Smooth muscle cell (in vitro differentiated cells): ENCODE data around the gene RAB41. TPM values are rescaled to one million over a fixed set of nuclear protein-coding genes. Genes with fewer than 3 reads are reported as not detected.
"Not testable (repeated sequence)": the region's sequence is repeated elsewhere in the genome, so short reads cannot be mapped to it uniquely, and the experiment has no call there.

Experiments used
- DNase-seq: peaks from one replicate; lab custom pipeline; 2025; ENCODE audit not compliant: unreplicated experiment; lab: John Stamatoyannopoulos, UW
- H2AFZ ChIP-seq: fragments of 200-600 bp; sonication (generic); 2 replicates; pipeline ENCODE4 v1.6.0; 2016; ENCODE audit warnings: antibody characterized with exemption, low read depth, mild to moderate bottlenecking
- H3F3A ChIP-seq: fragments of 200-600 bp; sonication (generic); 2 replicates; pipeline ENCODE4 v1.6.0; 2017; ENCODE audit warnings: antibody characterized with exemption, low read depth
- H3K27ac ChIP-seq: fragments of 200-600 bp; sonication (generic); 2 replicates; pipeline ENCODE4 v1.5.1; 2016; ENCODE audit warnings: low read depth, mild to moderate bottlenecking
- H3K27me3 ChIP-seq: fragments of 200-600 bp; sonication (generic); 2 replicates; pipeline ENCODE4 v1.6.1; 2016; ENCODE audit warnings: low read depth, mild to moderate bottlenecking
- H3K36me3 ChIP-seq: fragments of 200-600 bp; sonication (generic); 2 replicates; pipeline ENCODE4 v1.5.1; 2016; ENCODE audit warnings: low read depth
- H3K4me1 ChIP-seq: fragments of 200-600 bp; sonication (generic); 2 replicates; pipeline ENCODE4 v1.5.1; 2016; ENCODE audit warnings: low read depth
- H3K4me2 ChIP-seq: fragments of 200-600 bp; sonication (generic); 2 replicates; pipeline ENCODE4 v1.6.0; 2016; ENCODE audit warnings: mild to moderate bottlenecking
- H3K4me3 ChIP-seq: fragments of 200-600 bp; sonication (generic); 2 replicates; pipeline ENCODE4 v1.5.1; 2016; ENCODE audit warnings: mild to moderate bottlenecking
- H3K79me2 ChIP-seq: fragments of 200-600 bp; sonication (generic); 2 replicates; pipeline ENCODE4 v1.6.0; 2016; ENCODE audit warnings: low read depth, mild to moderate bottlenecking
- H3K9ac ChIP-seq: fragments of 200-600 bp; sonication (generic); 2 replicates; pipeline ENCODE4 v1.6.0; 2016; ENCODE audit warnings: low read depth
- H3K9me3 ChIP-seq: fragments of 200-600 bp; sonication (generic); replicated peaks from 2 replicates; pipeline ENCODE4 v1.5.1; 2016; ENCODE audit warnings: low read depth
- H4K20me1 ChIP-seq: fragments of 200-600 bp; sonication (generic); 2 replicates; pipeline ENCODE4 v1.6.0; 2016; ENCODE audit warnings: low read depth
- WGBS: methylation state at CpG from one replicate; pipeline ENCODE4 v1.1.7; 2016; ENCODE audit warnings: low lambda C conversion rate; 5-methylcytosine and 5-hydroxymethylcytosine counted together
- polyA plus RNA-seq: library from polyadenylated mRNA; unstranded; fragments of >200 nt; fragmentation: Nextera tagmentation; extraction: Ambion mirVana; gene quantifications from 2 replicates; pipeline ENCODE4 v1.2.1, GENCODE V29; 2016
- total RNA-seq: library from RNA; depleted of rRNA; stranded (reverse); fragments of >200 nt; gene quantifications from 2 replicates; pipeline ENCODE4 v1.2.3, GENCODE V29; 2014
- TF ChIP-seq, protein P1 (sequence below): fragments of 200-600 bp; sonication (generic); IDR thresholded peaks from 2 replicates; pipeline ENCODE4 v1.5.1; 2017; ENCODE audit warnings: borderline replicate concordance, mild to moderate bottlenecking, antibody characterized with exemption; ENCODE audit not compliant: insufficient read depth, poor library complexity, severe bottlenecking

RAB41 gene
- total RNA-seq (not detected in 2 replicates), polyA plus RNA-seq (0.19 and 0.39 TPM in 2 replicates)

DNA sequence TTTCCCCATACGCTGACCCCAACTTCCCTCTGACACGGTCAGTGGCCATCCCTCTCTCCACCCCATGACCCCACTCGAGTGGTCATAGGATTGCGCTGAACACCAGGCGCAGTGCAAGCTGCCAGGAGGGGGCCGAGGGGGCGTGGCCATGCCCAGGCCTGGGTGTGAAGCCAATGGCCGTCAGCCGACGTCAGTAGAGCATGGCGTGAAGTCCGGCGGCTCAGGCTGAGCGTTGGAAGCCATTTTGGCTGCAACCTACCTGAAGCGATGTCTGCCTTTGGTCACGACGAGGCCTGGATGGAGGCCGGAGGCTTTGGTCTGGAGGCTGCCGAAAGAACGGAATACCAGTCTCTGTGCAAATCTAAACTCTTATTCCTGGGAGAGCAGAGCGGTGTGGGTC is at the start of gene RAB41:
RAB41 (plus strand) TSS at position 222 of the 400 bp plus-strand sequence; CDS start at position 268, 46 bp downstream.
- Histone ChIP-seq H3F3A (no peaks in the 10 kb centered on the region), H2AFZ (no peak within 1 kb of the TSS), H3K27ac (no peak within 1 kb of the TSS), H3K36me3 (no peaks in the 10 kb centered on the region), H4K20me1 (no peaks in the 10 kb centered on the region), H3K4me3 (no peak within 1 kb of the TSS), H3K4me2 (no peak within 1 kb of the TSS), H3K79me2 (no peaks in the 10 kb centered on the region), H3K9ac (no peak within 1 kb of the TSS), H3K27me3 (no peaks in the 10 kb centered on the region), H3K4me1 (no peaks in the 10 kb centered on the region), H3K9me3 (no peaks in the 10 kb centered on the region)
- 94% methylated on average over 21 of the region's 21 CpGs for WGBS
- no peak for DNase-seq
- TF ChIP-seq, protein P1, sequence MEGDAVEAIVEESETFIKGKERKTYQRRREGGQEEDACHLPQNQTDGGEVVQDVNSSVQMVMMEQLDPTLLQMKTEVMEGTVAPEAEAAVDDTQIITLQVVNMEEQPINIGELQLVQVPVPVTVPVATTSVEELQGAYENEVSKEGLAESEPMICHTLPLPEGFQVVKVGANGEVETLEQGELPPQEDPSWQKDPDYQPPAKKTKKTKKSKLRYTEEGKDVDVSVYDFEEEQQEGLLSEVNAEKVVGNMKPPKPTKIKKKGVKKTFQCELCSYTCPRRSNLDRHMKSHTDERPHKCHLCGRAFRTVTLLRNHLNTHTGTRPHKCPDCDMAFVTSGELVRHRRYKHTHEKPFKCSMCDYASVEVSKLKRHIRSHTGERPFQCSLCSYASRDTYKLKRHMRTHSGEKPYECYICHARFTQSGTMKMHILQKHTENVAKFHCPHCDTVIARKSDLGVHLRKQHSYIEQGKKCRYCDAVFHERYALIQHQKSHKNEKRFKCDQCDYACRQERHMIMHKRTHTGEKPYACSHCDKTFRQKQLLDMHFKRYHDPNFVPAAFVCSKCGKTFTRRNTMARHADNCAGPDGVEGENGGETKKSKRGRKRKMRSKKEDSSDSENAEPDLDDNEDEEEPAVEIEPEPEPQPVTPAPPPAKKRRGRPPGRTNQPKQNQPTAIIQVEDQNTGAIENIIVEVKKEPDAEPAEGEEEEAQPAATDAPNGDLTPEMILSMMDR = no peak

DNA sequence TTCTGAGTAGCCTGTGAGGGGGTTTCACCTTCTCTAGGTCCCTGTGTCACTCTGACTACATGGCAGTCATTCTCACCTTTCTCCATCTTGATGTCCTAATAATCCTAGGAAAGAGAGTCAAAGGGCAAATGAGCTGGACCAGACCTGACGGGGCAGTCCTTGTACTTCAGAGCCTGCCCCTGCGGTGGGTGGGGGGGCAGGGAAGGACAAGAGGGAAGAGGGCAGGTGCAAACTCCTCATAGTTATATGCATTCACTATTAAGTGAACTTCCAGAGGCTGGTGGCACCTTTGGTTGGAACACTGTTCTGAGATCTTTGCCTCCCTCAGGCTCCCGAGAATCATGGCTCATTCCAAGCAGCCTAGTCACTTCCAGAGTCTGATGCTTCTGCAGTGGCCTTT is 47.6 kb upstream of the RAB41 start, which contains the start of gene AWAT1:
AWAT1 (plus strand) TSS at position 301 of the 400 bp plus-strand sequence; CDS start at position 342, 41 bp downstream.
- H3K9me3 ChIP-seq = no peaks in the 10 kb centered on the region
- no peak for DNase-seq
- no peaks in the 10 kb centered on the region for H3K79me2 ChIP-seq
- TF ChIP-seq, protein P1 = no peak
- no peaks in the 10 kb centered on the region for H4K20me1 ChIP-seq
- H3K36me3 ChIP-seq = no peaks in the 10 kb centered on the region
- no peak within 1 kb of the TSS for H3K9ac ChIP-seq
- no peak within 1 kb of the TSS for H2AFZ ChIP-seq
- H3K27me3 ChIP-seq = no peaks in the 10 kb centered on the region
- no peak within 1 kb of the TSS for H3K4me3 ChIP-seq
- no peaks in the 10 kb centered on the region for H3F3A ChIP-seq
- no peaks in the 10 kb centered on the region for H3K4me1 ChIP-seq
- H3K27ac ChIP-seq = no peak within 1 kb of the TSS
- WGBS = 61% methylated on average over 3 of the region's 3 CpGs
- H3K4me2 ChIP-seq = no peak within 1 kb of the TSS

DNA sequence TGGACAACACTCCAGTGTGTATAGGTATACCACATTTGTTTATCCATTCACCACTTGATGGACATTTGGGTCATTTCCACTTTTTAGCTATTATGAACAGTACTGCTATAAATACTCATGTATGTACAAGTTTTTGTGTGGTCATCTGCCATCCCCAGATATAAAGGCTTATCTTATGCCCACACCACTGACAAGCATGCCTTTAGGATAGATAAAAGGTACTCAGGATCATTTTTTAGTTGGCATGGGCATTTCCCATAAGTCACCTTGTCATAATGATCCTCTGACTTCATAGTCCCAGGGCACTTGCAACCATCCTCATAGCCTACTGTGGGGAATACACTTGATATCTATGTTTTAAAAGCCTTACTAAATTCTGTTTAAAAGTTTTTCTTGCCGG is 41.2 kb upstream of the RAB41 start:
- H3F3A ChIP-seq = no peaks in the 10 kb centered on the region
- 81% methylated on average over 1 of the region's 1 CpG for whole genome bisulfite sequencing
- H3K27ac ChIP-seq = no peak overlapping the region
- H3K4me3 ChIP-seq = no peak overlapping the region
- DNase-seq = no peak
- H3K36me3 ChIP-seq = no peaks in the 10 kb centered on the region
- no peaks in the 10 kb centered on the region for H3K9me3 ChIP-seq
- no peak overlapping the region for H2AFZ ChIP-seq
- H3K4me1 ChIP-seq = no peaks in the 10 kb centered on the region
- no peaks in the 10 kb centered on the region for H4K20me1 ChIP-seq
- no peak overlapping the region for H3K4me2 ChIP-seq
- no peaks in the 10 kb centered on the region for H3K27me3 ChIP-seq
- TF ChIP-seq, protein P1 = no peak
- H3K79me2 ChIP-seq = no peaks in the 10 kb centered on the region
- no peak overlapping the region for H3K9ac ChIP-seq

DNA sequence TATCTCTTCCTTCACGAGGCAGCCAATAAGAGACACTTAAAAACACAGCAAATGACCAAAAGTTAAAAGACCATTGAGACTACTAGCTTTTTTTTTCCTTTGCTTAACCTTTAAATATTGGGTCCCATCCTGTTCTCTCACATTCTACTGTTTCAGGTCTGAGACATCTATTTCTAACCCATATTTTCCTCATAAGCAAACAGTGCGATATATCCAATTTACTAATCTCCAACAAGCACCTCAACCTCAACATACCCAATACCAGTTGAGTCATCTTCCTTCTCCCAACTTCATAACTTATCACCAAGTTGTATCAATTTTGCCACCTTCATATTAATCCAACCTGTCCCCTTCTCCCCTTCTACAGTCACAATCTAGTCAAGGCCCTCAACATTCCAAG is 40.5 kb upstream of the RAB41 start:
- H3K4me2 ChIP-seq = no peak overlapping the region
- H3K27ac ChIP-seq = no peak overlapping the region
- TF ChIP-seq, protein P1 = no peak
- 80% methylated on average over 2 of the region's 2 CpGs for WGBS
- H4K20me1 ChIP-seq = no peaks in the 10 kb centered on the region
- H3K9me3 ChIP-seq = no peaks in the 10 kb centered on the region
- no peak overlapping the region for H3K4me3 ChIP-seq
- no peaks in the 10 kb centered on the region for H3K27me3 ChIP-seq
- H3K9ac ChIP-seq = no peak overlapping the region
- H2AFZ ChIP-seq = no peak overlapping the region
- no peaks in the 10 kb centered on the region for H3F3A ChIP-seq
- no peaks in the 10 kb centered on the region for H3K36me3 ChIP-seq
- DNase-seq = no peak
- no peaks in the 10 kb centered on the region for H3K4me1 ChIP-seq
- H3K79me2 ChIP-seq = no peaks in the 10 kb centered on the region

GRCh38 chrX:70243601-70244000 is 38.4 kb upstream of the RAB41 start:
- H3K9ac ChIP-seq, DNase-seq, H3K36me3 ChIP-seq, H3K4me1 ChIP-seq, H3K4me2 ChIP-seq, H3K27ac ChIP-seq, H3K27me3 ChIP-seq, H4K20me1 ChIP-seq, H3K9me3 ChIP-seq, H3K4me3 ChIP-seq, H3F3A ChIP-seq, H2AFZ ChIP-seq, H3K79me2 ChIP-seq: not testable (repeated sequence)
- WGBS = 84% methylated on average over 5 of the region's 5 CpGs
